Measurements from ENCODE around the gene ARHGDIA.

The ARHGDIA gene

GRCh38 chr17:81895400-81895799 lies 24.3 kb upstream of the ARHGDIA start:
- Histone ChIP-seq H3K4me3 (ENCODE audit: severe bottlenecking) (no peak overlapping the region), H3K4me1 (ENCODE audit: insufficient read depth, poor library complexity, severe bottlenecking) (peaks cover 20% of the 10 kb centered on the region), H3K27ac (ENCODE audit: poor library complexity, severe bottlenecking) (no peak overlapping the region), H3K36me3 (ENCODE audit: low read depth) (peaks cover 64% of the 10 kb centered on the region), H3K27me3 (ENCODE audit: insufficient read depth, poor library complexity, severe bottlenecking) (no peaks in the 10 kb centered on the region), H3K9me3 (ENCODE audit: severe bottlenecking) (peaks cover 1% of the 10 kb centered on the region)
- TF ChIP-seq CTCF (IDR thresholded peaks at IDR 0.05; ENCODE audit: poor library complexity, severe bottlenecking), result no peak
- ATAC-seq (ENCODE audit: low read depth) (no peak), DNase-seq (ENCODE audit: low spot score) (no peak)

DNA sequence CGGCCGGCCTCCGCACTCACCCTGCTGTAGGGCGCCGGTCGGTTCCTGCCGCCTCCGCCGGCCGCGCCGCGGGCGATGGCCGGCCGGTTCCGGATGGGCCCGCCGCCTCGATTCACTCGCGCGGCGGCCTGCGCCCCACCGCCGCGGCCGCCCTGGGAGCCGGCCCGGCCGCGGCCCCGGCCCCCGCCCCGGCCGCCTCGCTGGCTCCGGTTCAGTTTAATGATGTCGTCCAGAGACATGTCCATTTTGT lies 20.1 kb upstream of the ARHGDIA start:
- ATAC-seq (ENCODE audit: low read depth) (no peak), DNase-seq (ENCODE audit: low spot score) (no peak)
- Histone ChIP-seq H3K9me3 (ENCODE audit: severe bottlenecking) (peaks cover 1% of the 10 kb centered on the region), H3K27me3 (ENCODE audit: insufficient read depth, poor library complexity, severe bottlenecking) (no peaks in the 10 kb centered on the region), H3K27ac (ENCODE audit: poor library complexity, severe bottlenecking) (peak overlapping the region; percentile 79), H3K4me3 (ENCODE audit: severe bottlenecking) (peak overlapping the region; percentile 72), H3K4me1 (ENCODE audit: insufficient read depth, poor library complexity, severe bottlenecking) (peaks cover 4% of the 10 kb centered on the region), H3K36me3 (ENCODE audit: low read depth) (peaks cover 70% of the 10 kb centered on the region)
- TF ChIP-seq CTCF (IDR thresholded peaks at IDR 0.05; ENCODE audit: poor library complexity, severe bottlenecking), result no peak

DNA sequence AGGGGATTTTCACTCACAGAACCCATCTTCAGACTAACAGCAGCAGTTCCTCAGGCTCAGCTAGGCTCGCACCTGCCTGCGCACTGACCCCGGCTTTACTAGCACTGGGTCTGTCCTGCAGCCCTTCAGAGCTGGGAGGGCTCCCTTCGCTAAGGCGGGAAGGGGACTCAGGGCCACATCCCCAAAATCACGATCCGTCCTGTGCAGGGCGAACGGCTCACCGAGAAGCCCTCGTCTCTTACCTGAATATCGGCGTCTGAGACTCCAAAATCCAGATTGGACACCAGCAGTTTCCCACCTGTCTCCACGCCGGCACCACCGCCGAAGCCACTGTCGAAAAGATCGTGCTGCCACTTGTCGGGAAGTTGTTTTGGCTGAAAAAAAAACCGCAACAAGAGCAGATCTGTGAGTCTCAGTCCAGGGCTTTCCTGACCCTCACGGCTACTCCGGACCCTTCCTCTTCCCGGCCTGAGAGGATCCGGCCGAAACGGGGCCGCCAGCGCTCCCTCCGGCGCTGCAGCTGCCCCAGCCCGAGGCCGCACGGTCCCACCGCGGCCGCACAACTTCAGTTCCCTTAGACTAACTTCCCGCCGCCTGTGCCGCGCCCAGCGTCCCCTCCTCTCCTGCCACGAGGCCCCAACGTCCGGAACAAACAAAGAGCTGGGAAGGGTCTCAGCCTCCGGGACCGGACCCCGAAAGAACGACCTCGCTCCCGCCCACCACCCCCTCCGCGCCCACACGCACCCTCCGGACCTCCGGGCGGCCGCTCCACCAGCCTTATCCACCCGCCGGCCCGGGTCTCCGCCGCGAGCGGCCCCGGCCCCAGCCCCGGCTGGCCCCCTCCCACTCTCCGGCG lies 19.5 kb upstream of the ARHGDIA start:
- H3K36me3 ChIP-seq (ENCODE audit: low read depth), result peaks cover 70% of the 10 kb centered on the region
- peak overlapping the region; percentile 79 for H3K27ac ChIP-seq (ENCODE audit: poor library complexity, severe bottlenecking)
- DNase-seq (ENCODE audit: low spot score), result no peak
- H3K4me1 ChIP-seq (ENCODE audit: insufficient read depth, poor library complexity, severe bottlenecking), result peaks cover 4% of the 10 kb centered on the region
- peaks cover 1% of the 10 kb centered on the region for H3K9me3 ChIP-seq (ENCODE audit: severe bottlenecking)
- ATAC-seq (ENCODE audit: low read depth), result no peak
- no peaks in the 10 kb centered on the region for H3K27me3 ChIP-seq (ENCODE audit: insufficient read depth, poor library complexity, severe bottlenecking)
- TF ChIP-seq CTCF (IDR thresholded peaks at IDR 0.05; ENCODE audit: poor library complexity, severe bottlenecking), result no peak
- H3K4me3 ChIP-seq (ENCODE audit: severe bottlenecking), result peak overlapping the region; percentile 72

DNA sequence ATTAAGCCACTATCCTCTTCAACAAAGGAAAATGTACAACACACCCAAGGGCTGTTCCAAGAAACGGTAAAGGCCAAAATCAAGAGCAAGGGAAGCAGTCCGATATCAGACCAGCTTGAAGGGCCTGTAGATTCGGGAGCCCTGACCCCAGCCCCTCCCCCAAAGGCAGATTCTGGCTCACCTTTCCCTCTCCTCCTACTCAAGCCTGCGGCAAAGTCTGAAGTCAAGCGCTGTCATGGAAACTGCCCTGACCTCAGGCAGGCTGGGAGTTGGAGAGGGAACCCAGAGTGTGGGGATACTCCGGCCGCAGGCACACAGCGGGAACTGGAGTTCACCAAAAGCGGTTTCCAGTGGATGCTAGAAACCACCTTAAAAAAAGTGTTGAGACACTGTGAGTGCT lies 18.5 kb upstream of the ARHGDIA start:
- peaks cover 1% of the 10 kb centered on the region for H3K9me3 ChIP-seq (ENCODE audit: severe bottlenecking)
- no peak for TF ChIP-seq CTCF (IDR thresholded peaks at IDR 0.05; ENCODE audit: poor library complexity, severe bottlenecking)
- H3K4me3 ChIP-seq (ENCODE audit: severe bottlenecking), result no peak overlapping the region
- peak overlapping the region; percentile 79 for H3K27ac ChIP-seq (ENCODE audit: poor library complexity, severe bottlenecking)
- peaks cover 71% of the 10 kb centered on the region for H3K36me3 ChIP-seq (ENCODE audit: low read depth)
- H3K4me1 ChIP-seq (ENCODE audit: insufficient read depth, poor library complexity, severe bottlenecking), result peaks cover 4% of the 10 kb centered on the region
- ATAC-seq (ENCODE audit: low read depth), result no peak
- no peaks in the 10 kb centered on the region for H3K27me3 ChIP-seq (ENCODE audit: insufficient read depth, poor library complexity, severe bottlenecking)
- DNase-seq (ENCODE audit: low spot score), result no peak

- Histone ChIP-seq H3K9me3 (ENCODE audit: severe bottlenecking) (peaks cover 1% of the 10 kb centered on the region), H3K4me1 (ENCODE audit: insufficient read depth, poor library complexity, severe bottlenecking) (peaks cover 4% of the 10 kb centered on the region), H3K4me3 (ENCODE audit: severe bottlenecking) (no peak overlapping the region), H3K36me3 (ENCODE audit: low read depth) (peaks cover 71% of the 10 kb centered on the region), H3K27ac (ENCODE audit: poor library complexity, severe bottlenecking) (no peak overlapping the region), H3K27me3 (ENCODE audit: insufficient read depth, poor library complexity, severe bottlenecking) (no peaks in the 10 kb centered on the region)
- ATAC-seq (ENCODE audit: low read depth), result no peak
- no peak for TF ChIP-seq CTCF (IDR thresholded peaks at IDR 0.05; ENCODE audit: poor library complexity, severe bottlenecking)
- no peak for DNase-seq (ENCODE audit: low spot score)
Observed at GRCh38 chr17:81888988-81889595, 18.0 kb upstream of the ARHGDIA start.

Measured in RWPE2 (cell line).